GM23338 (cell line): Measurements from ENCODE around the gene ANP32E. TPM values are rescaled to one million over a fixed set of nuclear protein-coding genes. Genes with fewer than 3 reads are reported as not detected.

ENCODE experiments used
- ATAC-seq: fragments of 200-7000 bp; cut with Tn5 transposase; 3 replicates; pipeline ENCODE4 v1.9.1; 2020
- DNase-seq: peaks from one replicate; pipeline ENCODE4 v3.0.0-alpha.2; 2015; ENCODE audit warnings: low spot score
- H2AFZ ChIP-seq: fragments of 200-600 bp; sonication (generic); 2 replicates; pipeline ENCODE4 v1.8.0; 2016; ENCODE audit warnings: antibody characterized with exemption, mild to moderate bottlenecking, moderate library complexity
- H3F3A ChIP-seq: fragments of 200-600 bp; sonication (generic); replicated peaks from 2 replicates; pipeline ENCODE4 v1.8.0; 2017; ENCODE audit warnings: antibody characterized with exemption, mixed run types, low read depth
- H3K27ac ChIP-seq: fragments of 200-600 bp; sonication (generic); 2 replicates; pipeline ENCODE4 v1.6.1; 2016; ENCODE audit warnings: low read depth
- H3K27me3 ChIP-seq: fragments of 200-600 bp; sonication (generic); 2 replicates; pipeline ENCODE4 v1.8.0; 2016; ENCODE audit warnings: mild to moderate bottlenecking, mixed run types, moderate library complexity; ENCODE audit not compliant: insufficient read depth
- H3K36me3 ChIP-seq: fragments of 200-600 bp; sonication (generic); 2 replicates; pipeline ENCODE4 v1.8.0; 2016; ENCODE audit warnings: mild to moderate bottlenecking; ENCODE audit not compliant: insufficient read depth
- H3K4me1 ChIP-seq: fragments of 200-600 bp; sonication (generic); 2 replicates; pipeline ENCODE4 v1.8.0; 2016; ENCODE audit warnings: mild to moderate bottlenecking, moderate library complexity; ENCODE audit not compliant: insufficient read depth
- H3K4me2 ChIP-seq: fragments of 200-600 bp; sonication (generic); 2 replicates; pipeline ENCODE4 v1.7.1; 2017; ENCODE audit warnings: mixed run types
- H3K4me3 ChIP-seq: fragments of 200-600 bp; sonication (generic); 2 replicates; pipeline ENCODE4 v1.6.1; 2016; ENCODE audit warnings: mixed run types
- H3K79me2 ChIP-seq: fragments of 200-600 bp; sonication (generic); replicated peaks from 2 replicates; pipeline ENCODE4 v1.8.0; 2017; ENCODE audit warnings: mild to moderate bottlenecking; ENCODE audit not compliant: insufficient read depth
- H3K9me2 ChIP-seq: fragments of 200-600 bp; sonication (generic); 2 replicates; pipeline ENCODE4 v1.8.0; 2017; ENCODE audit not compliant: insufficient read depth
- H4K20me1 ChIP-seq: fragments of 200-600 bp; sonication (generic); replicated peaks from 2 replicates; pipeline ENCODE4 v1.8.0; 2017; ENCODE audit warnings: mild to moderate bottlenecking; ENCODE audit not compliant: insufficient read depth
- H3K27ac Mint-ChIP-seq: 2 replicates; pipeline ENCODE4 v1.8.0; 2020; ENCODE audit warnings: inconsistent platforms, mild to moderate bottlenecking, moderate library complexity, mixed read lengths
- H3K27me3 Mint-ChIP-seq: 3 replicates; pipeline ENCODE4 v1.8.0; 2022; ENCODE audit warnings: low read depth, mild to moderate bottlenecking, moderate library complexity, mixed read lengths, inconsistent platforms; ENCODE audit not compliant: insufficient read depth, poor library complexity
- H3K36me3 Mint-ChIP-seq: 3 replicates; pipeline ENCODE4 v1.8.0; 2021; ENCODE audit warnings: low read depth, mild to moderate bottlenecking, inconsistent platforms, moderate library complexity, mixed read lengths
- H3K4me1 Mint-ChIP-seq: 3 replicates; pipeline ENCODE4 v1.8.0; 2020; ENCODE audit warnings: mild to moderate bottlenecking, inconsistent platforms, mixed read lengths
- H3K4me3 Mint-ChIP-seq: 3 replicates; pipeline ENCODE4 v1.8.0; 2021; ENCODE audit warnings: moderate library complexity, mild to moderate bottlenecking, inconsistent platforms, mixed read lengths
- H3K9me3 Mint-ChIP-seq: 3 replicates; pipeline ENCODE4 v1.8.0; 2020; ENCODE audit warnings: moderate library complexity, mild to moderate bottlenecking, inconsistent platforms, mixed read lengths
- CREB1 ChIP-seq: fragments of 250-450 bp; sonication (Bioruptor Pico); IDR thresholded peaks from 2 replicates; pipeline ENCODE4 v1.5.0; 2020; ENCODE audit warnings: low read depth, mild to moderate bottlenecking, moderate library complexity
- EZH2 ChIP-seq: fragments of 200-600 bp; sonication (generic); IDR thresholded peaks from one replicate; pipeline ENCODE4 v1.8.0; 2017; ENCODE audit warnings: antibody characterized with exemption, mild to moderate bottlenecking, low read depth; ENCODE audit not compliant: unreplicated experiment
- EZH2phosphoT487 ChIP-seq: fragments of 200-600 bp; sonication (generic); IDR thresholded peaks from one replicate; pipeline ENCODE4 v1.8.1; 2018; ENCODE audit warnings: antibody characterized with exemption; ENCODE audit not compliant: unreplicated experiment
- POLR2AphosphoS5 ChIP-seq: IDR thresholded peaks from 2 replicates; pipeline ENCODE4 v1.6.1; 2016; ENCODE audit warnings: antibody characterized with exemption, low read depth
- ZNF114 ChIP-seq: fragments of 250-450 bp; sonication (Bioruptor Pico); IDR thresholded peaks from 2 replicates; pipeline ENCODE4 v1.5.0; 2020; ENCODE audit warnings: mild to moderate bottlenecking, moderate library complexity
- polyA plus RNA-seq: library from polyadenylated mRNA; unstranded; fragments of >200 nt; fragmentation: Nextera tagmentation; extraction: Ambion mirVana; gene quantifications from 2 replicates; pipeline ENCODE4 v1.2.1, GENCODE V29; 2016
- total RNA-seq: library from RNA; depleted of rRNA; stranded (reverse); fragments of >200 nt; shearing (Covaris generic); gene quantifications from 2 replicates; pipeline ENCODE4 v1.2.3, GENCODE V29; 2014
- TF ChIP-seq, protein P1 (sequence below): fragments of 250-450 bp; sonication (Bioruptor Pico); IDR thresholded peaks from 2 replicates; pipeline ENCODE4 v1.5.0; 2020; ENCODE audit warnings: mild to moderate bottlenecking, moderate library complexity
- TF ChIP-seq, protein P2 (sequence below), 2 experiments: fragments of 200-600 bp in 1 of 2; sonication (generic) in 1 of 2; conservative IDR thresholded peaks; 2 replicates each; pipeline versions ENCODE4 v1.5.1 to v1.6.1; 2016 to 2017; ENCODE audit warnings: antibody characterized with exemption in 2 of 2, low read depth in 2 of 2, mild to moderate bottlenecking in 2 of 2, moderate library complexity in 1 of 2
- TF ChIP-seq, protein P3 (sequence below): IDR thresholded peaks from one replicate; pipeline ENCODE4 v1.6.1; 2018; ENCODE audit warnings: antibody characterized with exemption; ENCODE audit not compliant: unreplicated experiment
- TF ChIP-seq, protein P4 (sequence below): IDR thresholded peaks from 2 replicates; pipeline ENCODE4 v1.6.1; 2016; ENCODE audit warnings: antibody characterized with exemption

Gene ANP32E
- total and polyA plus RNA-seq, 2 experiments from 2014 or later: 88.6 to 257 TPM

DNA sequence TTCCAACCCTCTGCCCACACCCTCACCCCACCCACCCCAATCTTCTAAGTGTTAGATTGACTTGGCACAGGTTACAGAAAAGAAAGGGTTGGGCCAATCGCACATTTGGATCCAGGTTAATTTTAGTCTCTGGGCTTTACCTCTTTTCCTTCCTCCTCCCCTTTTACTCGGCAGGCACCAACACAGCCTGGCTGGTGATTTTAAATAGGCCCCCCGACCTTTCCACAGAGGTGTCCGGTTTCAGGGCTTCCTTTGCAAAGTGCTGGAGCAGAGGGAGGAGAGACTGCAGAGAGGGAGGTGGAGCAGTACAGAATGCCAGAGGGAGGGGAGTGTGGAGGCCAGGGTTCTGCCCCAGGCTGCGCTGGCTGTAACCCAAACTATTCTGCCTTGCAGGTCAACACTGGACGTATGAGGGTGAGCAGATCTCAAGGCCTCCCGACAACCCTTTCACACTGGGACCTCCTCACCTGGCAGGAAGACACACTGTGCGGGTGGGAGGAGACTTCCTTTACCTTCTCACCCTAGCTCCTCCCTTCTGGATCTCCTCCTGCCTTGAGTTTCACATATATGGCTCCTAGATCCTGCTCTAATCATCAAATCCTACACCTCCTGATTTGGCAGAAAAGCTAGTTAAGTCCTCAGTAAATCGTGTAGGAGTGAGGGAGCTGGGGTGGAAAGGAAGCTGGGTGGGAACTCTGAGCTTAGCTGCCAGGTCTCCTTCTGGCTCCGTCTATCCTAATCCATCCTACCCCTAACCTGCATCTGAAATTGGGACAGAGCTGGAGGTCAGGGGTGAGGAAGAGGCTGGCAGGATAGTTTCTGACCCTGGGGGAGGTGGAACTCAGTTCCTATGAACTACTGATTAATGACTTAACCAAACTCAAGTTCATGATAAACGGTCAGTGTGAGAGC, 24.1 kb upstream of the ANP32E start (continued):
- TF ChIP-seq, protein P1, sequence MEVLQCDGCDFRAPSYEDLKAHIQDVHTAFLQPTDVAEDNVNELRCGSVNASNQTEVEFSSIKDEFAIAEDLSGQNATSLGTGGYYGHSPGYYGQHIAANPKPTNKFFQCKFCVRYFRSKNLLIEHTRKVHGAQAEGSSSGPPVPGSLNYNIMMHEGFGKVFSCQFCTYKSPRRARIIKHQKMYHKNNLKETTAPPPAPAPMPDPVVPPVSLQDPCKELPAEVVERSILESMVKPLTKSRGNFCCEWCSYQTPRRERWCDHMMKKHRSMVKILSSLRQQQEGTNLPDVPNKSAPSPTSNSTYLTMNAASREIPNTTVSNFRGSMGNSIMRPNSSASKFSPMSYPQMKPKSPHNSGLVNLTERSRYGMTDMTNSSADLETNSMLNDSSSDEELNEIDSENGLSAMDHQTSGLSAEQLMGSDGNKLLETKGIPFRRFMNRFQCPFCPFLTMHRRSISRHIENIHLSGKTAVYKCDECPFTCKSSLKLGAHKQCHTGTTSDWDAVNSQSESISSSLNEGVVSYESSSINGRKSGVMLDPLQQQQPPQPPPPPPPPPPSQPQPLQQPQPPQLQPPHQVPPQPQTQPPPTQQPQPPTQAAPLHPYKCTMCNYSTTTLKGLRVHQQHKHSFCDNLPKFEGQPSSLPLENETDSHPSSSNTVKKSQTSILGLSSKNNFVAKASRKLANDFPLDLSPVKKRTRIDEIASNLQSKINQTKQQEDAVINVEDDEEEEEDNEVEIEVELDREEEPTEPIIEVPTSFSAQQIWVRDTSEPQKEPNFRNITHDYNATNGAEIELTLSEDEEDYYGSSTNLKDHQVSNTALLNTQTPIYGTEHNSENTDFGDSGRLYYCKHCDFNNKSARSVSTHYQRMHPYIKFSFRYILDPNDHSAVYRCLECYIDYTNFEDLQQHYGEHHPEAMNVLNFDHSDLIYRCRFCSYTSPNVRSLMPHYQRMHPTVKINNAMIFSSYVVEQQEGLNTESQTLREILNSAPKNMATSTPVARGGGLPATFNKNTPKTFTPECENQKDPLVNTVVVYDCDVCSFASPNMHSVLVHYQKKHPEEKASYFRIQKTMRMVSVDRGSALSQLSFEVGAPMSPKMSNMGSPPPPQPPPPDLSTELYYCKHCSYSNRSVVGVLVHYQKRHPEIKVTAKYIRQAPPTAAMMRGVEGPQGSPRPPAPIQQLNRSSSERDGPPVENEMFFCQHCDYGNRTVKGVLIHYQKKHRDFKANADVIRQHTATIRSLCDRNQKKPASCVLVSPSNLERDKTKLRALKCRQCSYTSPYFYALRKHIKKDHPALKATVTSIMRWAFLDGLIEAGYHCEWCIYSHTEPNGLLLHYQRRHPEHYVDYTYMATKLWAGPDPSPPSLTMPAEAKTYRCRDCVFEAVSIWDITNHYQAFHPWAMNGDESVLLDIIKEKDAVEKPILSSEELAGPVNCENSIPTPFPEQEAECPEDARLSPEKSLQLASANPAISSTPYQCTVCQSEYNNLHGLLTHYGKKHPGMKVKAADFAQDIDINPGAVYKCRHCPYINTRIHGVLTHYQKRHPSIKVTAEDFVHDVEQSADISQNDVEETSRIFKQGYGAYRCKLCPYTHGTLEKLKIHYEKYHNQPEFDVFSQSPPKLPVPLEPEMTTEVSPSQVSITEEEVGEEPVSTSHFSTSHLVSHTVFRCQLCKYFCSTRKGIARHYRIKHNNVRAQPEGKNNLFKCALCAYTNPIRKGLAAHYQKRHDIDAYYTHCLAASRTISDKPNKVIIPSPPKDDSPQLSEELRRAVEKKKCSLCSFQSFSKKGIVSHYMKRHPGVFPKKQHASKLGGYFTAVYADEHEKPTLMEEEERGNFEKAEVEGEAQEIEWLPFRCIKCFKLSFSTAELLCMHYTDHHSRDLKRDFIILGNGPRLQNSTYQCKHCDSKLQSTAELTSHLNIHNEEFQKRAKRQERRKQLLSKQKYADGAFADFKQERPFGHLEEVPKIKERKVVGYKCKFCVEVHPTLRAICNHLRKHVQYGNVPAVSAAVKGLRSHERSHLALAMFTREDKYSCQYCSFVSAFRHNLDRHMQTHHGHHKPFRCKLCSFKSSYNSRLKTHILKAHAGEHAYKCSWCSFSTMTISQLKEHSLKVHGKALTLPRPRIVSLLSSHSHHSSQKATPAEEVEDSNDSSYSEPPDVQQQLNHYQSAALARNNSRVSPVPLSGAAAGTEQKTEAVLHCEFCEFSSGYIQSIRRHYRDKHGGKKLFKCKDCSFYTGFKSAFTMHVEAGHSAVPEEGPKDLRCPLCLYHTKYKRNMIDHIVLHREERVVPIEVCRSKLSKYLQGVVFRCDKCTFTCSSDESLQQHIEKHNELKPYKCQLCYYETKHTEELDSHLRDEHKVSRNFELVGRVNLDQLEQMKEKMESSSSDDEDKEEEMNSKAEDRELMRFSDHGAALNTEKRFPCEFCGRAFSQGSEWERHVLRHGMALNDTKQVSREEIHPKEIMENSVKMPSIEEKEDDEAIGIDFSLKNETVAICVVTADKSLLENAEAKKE (CRISPR knock-in tag): no peak

DNA sequence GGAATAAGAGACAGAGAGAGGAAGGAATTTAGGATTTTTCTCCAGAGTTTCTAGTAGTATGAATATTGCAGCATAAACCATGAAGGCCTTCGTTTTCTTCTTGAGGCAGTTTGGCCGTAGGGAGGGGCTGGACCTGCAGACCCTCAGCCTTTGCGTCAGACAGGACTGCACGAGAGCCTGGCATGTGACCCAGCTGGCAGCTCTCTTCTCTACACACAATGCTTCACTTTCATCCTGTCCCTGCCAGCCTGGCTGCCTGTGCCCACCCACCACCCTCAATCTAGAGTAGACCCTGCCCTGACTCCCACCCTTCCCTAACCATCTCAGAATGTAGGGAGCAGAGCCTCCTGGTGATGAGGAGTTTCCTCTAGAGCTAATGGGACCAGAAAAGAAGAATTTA, 23.3 kb upstream of the ANP32E start:
- Mint-ChIP-seq H3K9me3 (peaks cover 2% of the 10 kb centered on the region; the same call in 2 of the 3 replicates), H3K27me3 (peaks cover 16% of the 10 kb centered on the region), H3K4me1 (peaks cover 41% of the 10 kb centered on the region), H3K4me3 (peak overlapping the region; percentile 91), H3K27ac (peak overlapping the region; percentile 98), H3K36me3 (peaks cover 35% of the 10 kb centered on the region)
- H3K36me3 ChIP-seq: peaks cover 11% of the 10 kb centered on the region; the same call in 1 of the 2 replicates
- H3K79me2 ChIP-seq: peaks cover 26% of the 10 kb centered on the region
- peaks cover 10% of the 10 kb centered on the region for H4K20me1 ChIP-seq
- H3F3A ChIP-seq: peaks cover 30% of the 10 kb centered on the region
- no peak overlapping the region for H2AFZ ChIP-seq
- peak overlapping the region; percentile 89 for H3K27ac ChIP-seq
- H3K4me3 ChIP-seq: peak overlapping the region; percentile 88
- H3K4me1 ChIP-seq: peaks cover 21% of the 10 kb centered on the region
- no peaks in the 10 kb centered on the region for H3K27me3 ChIP-seq
- ATAC-seq: no peak
- no peaks in the 10 kb centered on the region for H3K9me2 ChIP-seq
- DNase-seq: no peak
- H3K4me2 ChIP-seq: peak overlapping the region; percentile 95
- TF ChIP-seq, protein P2, sequence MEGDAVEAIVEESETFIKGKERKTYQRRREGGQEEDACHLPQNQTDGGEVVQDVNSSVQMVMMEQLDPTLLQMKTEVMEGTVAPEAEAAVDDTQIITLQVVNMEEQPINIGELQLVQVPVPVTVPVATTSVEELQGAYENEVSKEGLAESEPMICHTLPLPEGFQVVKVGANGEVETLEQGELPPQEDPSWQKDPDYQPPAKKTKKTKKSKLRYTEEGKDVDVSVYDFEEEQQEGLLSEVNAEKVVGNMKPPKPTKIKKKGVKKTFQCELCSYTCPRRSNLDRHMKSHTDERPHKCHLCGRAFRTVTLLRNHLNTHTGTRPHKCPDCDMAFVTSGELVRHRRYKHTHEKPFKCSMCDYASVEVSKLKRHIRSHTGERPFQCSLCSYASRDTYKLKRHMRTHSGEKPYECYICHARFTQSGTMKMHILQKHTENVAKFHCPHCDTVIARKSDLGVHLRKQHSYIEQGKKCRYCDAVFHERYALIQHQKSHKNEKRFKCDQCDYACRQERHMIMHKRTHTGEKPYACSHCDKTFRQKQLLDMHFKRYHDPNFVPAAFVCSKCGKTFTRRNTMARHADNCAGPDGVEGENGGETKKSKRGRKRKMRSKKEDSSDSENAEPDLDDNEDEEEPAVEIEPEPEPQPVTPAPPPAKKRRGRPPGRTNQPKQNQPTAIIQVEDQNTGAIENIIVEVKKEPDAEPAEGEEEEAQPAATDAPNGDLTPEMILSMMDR (conservative IDR thresholded peaks at IDR 0.05; ENCODE audit: low read depth in 2 of 2): no peak
- TF ChIP-seq CREB1 (CRISPR knock-in tag) (no peak), EZH2phosphoT487 (no peak), POLR2AphosphoS5 (no peak), EZH2 (no peak), ZNF114 (CRISPR knock-in tag) (no peak)
- TF ChIP-seq, protein P3, sequence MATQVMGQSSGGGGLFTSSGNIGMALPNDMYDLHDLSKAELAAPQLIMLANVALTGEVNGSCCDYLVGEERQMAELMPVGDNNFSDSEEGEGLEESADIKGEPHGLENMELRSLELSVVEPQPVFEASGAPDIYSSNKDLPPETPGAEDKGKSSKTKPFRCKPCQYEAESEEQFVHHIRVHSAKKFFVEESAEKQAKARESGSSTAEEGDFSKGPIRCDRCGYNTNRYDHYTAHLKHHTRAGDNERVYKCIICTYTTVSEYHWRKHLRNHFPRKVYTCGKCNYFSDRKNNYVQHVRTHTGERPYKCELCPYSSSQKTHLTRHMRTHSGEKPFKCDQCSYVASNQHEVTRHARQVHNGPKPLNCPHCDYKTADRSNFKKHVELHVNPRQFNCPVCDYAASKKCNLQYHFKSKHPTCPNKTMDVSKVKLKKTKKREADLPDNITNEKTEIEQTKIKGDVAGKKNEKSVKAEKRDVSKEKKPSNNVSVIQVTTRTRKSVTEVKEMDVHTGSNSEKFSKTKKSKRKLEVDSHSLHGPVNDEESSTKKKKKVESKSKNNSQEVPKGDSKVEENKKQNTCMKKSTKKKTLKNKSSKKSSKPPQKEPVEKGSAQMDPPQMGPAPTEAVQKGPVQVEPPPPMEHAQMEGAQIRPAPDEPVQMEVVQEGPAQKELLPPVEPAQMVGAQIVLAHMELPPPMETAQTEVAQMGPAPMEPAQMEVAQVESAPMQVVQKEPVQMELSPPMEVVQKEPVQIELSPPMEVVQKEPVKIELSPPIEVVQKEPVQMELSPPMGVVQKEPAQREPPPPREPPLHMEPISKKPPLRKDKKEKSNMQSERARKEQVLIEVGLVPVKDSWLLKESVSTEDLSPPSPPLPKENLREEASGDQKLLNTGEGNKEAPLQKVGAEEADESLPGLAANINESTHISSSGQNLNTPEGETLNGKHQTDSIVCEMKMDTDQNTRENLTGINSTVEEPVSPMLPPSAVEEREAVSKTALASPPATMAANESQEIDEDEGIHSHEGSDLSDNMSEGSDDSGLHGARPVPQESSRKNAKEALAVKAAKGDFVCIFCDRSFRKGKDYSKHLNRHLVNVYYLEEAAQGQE: no peak
- TF ChIP-seq, protein P4, sequence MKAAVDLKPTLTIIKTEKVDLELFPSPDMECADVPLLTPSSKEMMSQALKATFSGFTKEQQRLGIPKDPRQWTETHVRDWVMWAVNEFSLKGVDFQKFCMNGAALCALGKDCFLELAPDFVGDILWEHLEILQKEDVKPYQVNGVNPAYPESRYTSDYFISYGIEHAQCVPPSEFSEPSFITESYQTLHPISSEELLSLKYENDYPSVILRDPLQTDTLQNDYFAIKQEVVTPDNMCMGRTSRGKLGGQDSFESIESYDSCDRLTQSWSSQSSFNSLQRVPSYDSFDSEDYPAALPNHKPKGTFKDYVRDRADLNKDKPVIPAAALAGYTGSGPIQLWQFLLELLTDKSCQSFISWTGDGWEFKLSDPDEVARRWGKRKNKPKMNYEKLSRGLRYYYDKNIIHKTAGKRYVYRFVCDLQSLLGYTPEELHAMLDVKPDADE: no peak
